Kidney (tissue), 14 donors: ENCODE measurements around the gene ARL4C. TPM values are rescaled to one million over a fixed set of nuclear protein-coding genes. Genes with fewer than 3 reads are reported as not detected.

Experiments used
- DNase-seq, 5 donors: peaks; one replicate each; pipeline ENCODE4 v3.0.0-alpha.2; 2013 to 2020
- FAIRE-seq: peaks from 2 replicates; lab custom pipeline; 2012; peaks lifted over from hg19 to GRCh38; lab: Jason Lieb, UNC
- H3K27ac ChIP-seq, 2 donors: one replicate each; pipeline ENCODE4 v1.7.0; 2013; ENCODE audit warnings: low read depth in 2 of 2, low read length in 2 of 2, inconsistent platforms in 1 of 2
- H3K27me3 ChIP-seq: one replicate; pipeline ENCODE4 v1.7.1; 2013; ENCODE audit warnings: low read length, inconsistent platforms; ENCODE audit not compliant: control insufficient read depth, insufficient read depth
- H3K36me3 ChIP-seq, 3 donors: one replicate each; pipeline versions ENCODE4 v1.7.0 to v1.7.1; 2013; ENCODE audit warnings: low read length in 3 of 3, control low read depth in 1 of 3, inconsistent platforms in 1 of 3; ENCODE audit not compliant: insufficient read depth in 3 of 3, control insufficient read depth in 2 of 3
- H3K4me1 ChIP-seq, 3 donors: one replicate each; pipeline versions ENCODE4 v1.7.0 to v1.7.1; 2013; ENCODE audit warnings: low read length in 3 of 3, inconsistent platforms in 1 of 3, low read depth in 1 of 3; ENCODE audit not compliant: control insufficient read depth in 2 of 3, insufficient read depth in 2 of 3
- H3K4me3 ChIP-seq, 3 donors: one replicate each; pipeline versions ENCODE4 v1.7.0 to v1.8.1; 2013; ENCODE audit warnings: low read length in 3 of 3, control low read depth in 1 of 3, inconsistent platforms in 1 of 3
- H3K9ac ChIP-seq, 3 donors: one replicate each; pipeline versions ENCODE4 v1.7.0 to v1.7.1; 2013; ENCODE audit warnings: low read length in 3 of 3, control low read depth in 1 of 3, inconsistent platforms in 1 of 3
- H3K9me3 ChIP-seq, 3 donors: one replicate each; pipeline versions ENCODE4 v1.7.0 to v1.7.1; 2013; ENCODE audit warnings: low read length in 3 of 3, control low read depth in 1 of 3, inconsistent platforms in 1 of 3; ENCODE audit not compliant: control insufficient read depth in 2 of 3, insufficient read depth in 1 of 3
- intact Hi-C: fragments of 100-400 bp; cut with DNase I; formaldehyde crosslinking; loops from one replicate; pipeline ENCODE4 v1.11.1; 2022
- polyA plus RNA-seq: library from polyadenylated mRNA; stranded (reverse); fragments of 350-450 nt; fragmentation: Illumina TruSeq; extraction: RNeasy Lipid Tissue Mini Kit (QIAGEN cat#74804); gene quantifications from one replicate; pipeline ENCODE4 v1.2.3, GENCODE V29; 2014; ENCODE audit warnings: low read depth, low replicate concordance; ENCODE audit not compliant: insufficient read depth
- total RNA-seq: library from RNA; stranded (reverse); fragmentation: NEBNext Ultra II Directional; extraction: Animal tissue kit (Norgen Biotek cat#: 25700); gene quantifications from one replicate; pipeline ENCODE4 v1.2.1, GENCODE V29; 2021
- TF ChIP-seq, protein P1 (sequence below): IDR thresholded peaks from 3 replicates; pipeline ENCODE4 v1.5.1; 2012; ENCODE audit warnings: mild to moderate bottlenecking, moderate library complexity, borderline replicate concordance; ENCODE audit not compliant: insufficient read depth; ENCODE audit errors: extremely low read depth
- donor health status: control.
- donor health status: control.
- donor health status: control.
- donor health status: control.
- donor health status: control.
- donor health status: DM: yes; HTN: yes; CAD: no.
- donor health status: Normal renal cell carcinoma (clear cell type).

The ARL4C gene
- total and polyA plus RNA-seq, 2 donors from 2014 or later, result 2.7 to 62.0 TPM

DNA sequence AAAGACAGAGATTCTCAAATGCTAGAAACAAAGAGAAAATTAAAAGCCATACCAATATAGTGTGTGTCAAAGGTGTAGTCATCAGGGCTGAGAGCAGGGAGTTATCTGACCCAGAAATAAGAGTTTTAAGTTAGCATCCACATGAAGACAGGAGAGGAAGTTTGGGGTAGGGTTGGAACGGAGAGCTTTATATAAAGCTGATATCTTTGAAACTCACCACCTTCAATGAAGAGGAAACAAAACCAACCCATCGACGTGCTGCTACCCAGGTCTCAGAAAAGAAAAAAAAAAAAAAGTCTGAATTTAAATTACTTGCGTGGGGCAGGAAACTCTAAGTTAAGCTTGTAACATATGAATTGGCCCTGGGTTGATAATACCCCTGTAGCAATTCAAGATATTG, 42.4 kb downstream of the ARL4C start:
- no peak for DNase-seq
- TF ChIP-seq, protein P1, sequence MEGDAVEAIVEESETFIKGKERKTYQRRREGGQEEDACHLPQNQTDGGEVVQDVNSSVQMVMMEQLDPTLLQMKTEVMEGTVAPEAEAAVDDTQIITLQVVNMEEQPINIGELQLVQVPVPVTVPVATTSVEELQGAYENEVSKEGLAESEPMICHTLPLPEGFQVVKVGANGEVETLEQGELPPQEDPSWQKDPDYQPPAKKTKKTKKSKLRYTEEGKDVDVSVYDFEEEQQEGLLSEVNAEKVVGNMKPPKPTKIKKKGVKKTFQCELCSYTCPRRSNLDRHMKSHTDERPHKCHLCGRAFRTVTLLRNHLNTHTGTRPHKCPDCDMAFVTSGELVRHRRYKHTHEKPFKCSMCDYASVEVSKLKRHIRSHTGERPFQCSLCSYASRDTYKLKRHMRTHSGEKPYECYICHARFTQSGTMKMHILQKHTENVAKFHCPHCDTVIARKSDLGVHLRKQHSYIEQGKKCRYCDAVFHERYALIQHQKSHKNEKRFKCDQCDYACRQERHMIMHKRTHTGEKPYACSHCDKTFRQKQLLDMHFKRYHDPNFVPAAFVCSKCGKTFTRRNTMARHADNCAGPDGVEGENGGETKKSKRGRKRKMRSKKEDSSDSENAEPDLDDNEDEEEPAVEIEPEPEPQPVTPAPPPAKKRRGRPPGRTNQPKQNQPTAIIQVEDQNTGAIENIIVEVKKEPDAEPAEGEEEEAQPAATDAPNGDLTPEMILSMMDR, result no peak
- Histone ChIP-seq H3K27ac (no peak overlapping the region), H3K4me1 (no peaks in the 10 kb centered on the region), H3K27me3 (no peaks in the 10 kb centered on the region), H3K9me3 (no peaks in the 10 kb centered on the region), H3K36me3 (no peaks in the 10 kb centered on the region), H3K4me3 (no peak overlapping the region), H3K9ac (no peak overlapping the region)
- intact Hi-C loops, result no loop called here
- FAIRE-seq, result no peak

DNA sequence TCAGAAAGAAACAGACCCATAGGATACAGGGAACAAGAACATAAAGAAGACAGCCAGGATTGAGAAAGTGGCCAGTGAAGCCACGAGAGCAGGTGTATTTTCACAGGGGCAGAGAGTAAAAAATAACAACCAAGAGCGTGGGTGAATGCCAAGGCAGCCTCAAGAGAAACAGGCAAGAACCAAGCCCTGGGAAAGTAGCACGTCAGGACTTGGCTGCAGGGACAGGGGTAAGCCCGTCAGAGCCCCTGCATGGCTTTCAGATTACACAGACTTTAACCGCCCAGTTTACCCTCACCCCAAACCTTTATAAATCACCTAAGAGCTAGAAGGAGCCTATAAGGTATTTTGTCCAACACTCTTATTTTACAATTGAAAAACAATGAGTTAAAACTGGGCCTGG, 43.7 kb downstream of the ARL4C start:
- Histone ChIP-seq H3K4me3 (no peak overlapping the region), H3K9me3 (no peaks in the 10 kb centered on the region), H3K27me3 (no peaks in the 10 kb centered on the region), H3K27ac (no peak overlapping the region), H3K9ac (no peak overlapping the region), H3K36me3 (no peaks in the 10 kb centered on the region), H3K4me1 (peaks cover 0 to 2% (median 0%) of the 10 kb centered on the region in 3 donors)
- DNase-seq (no peak), FAIRE-seq (no peak)
- TF ChIP-seq, protein P1, result no peak
- intact Hi-C loops, result no loop called here

DNA sequence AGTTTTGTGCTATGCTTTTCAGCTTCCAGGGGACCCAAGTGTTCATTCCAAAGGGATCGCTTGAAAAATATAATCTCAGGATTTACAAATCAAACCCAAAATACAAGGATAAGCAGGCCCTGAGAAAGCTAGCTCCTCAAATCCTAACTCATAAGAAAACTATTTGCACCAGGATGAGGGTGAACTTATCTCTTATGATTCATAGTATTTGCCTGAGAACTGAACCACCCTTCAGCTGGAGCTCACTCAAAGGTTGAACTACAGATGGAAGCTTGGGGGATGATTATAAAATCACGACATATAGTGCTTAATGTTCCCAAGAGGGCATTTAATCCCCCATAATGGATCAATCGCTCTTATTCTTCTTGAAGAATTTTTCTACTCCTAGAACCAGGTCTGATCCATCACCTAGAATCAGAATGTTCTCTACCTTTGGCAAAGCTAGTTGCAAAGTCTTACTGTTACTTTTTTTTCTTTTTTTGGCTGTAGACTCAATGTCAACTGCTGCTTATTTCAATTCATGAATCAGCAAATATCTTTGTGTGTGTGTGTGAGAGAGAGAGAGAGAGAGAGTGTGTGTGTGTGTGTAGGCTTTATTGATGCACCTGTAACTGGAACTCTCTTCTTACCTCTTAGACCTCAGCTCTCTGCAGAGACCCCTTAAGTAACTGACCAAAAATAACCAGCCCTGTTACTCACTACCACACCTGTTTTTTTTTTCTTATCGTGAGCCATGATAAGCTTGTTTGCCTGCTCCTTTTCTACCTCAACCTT, 44.8 kb downstream of the ARL4C start:
- DNase-seq, result no peak
- Histone ChIP-seq H3K9me3 (no peaks in the 10 kb centered on the region), H3K4me1 (peaks cover 0 to 2% (median 0%) of the 10 kb centered on the region in 3 donors), H3K4me3 (no peak overlapping the region), H3K36me3 (no peaks in the 10 kb centered on the region), H3K27ac (no peak overlapping the region), H3K9ac (no peak overlapping the region), H3K27me3 (no peaks in the 10 kb centered on the region)
- no peak for FAIRE-seq
- TF ChIP-seq, protein P1, result no peak
- intact Hi-C loops, result no loop called here
